KMS-11 (cell line): ENCODE data around the gene STAT5A.

Source experiments
- H2AFZ ChIP-seq: fragments of 200-600 bp; sonication (generic); 2 replicates; pipeline ENCODE4 v1.6.1; 2016; ENCODE audit warnings: antibody characterized with exemption, mixed run types, low read depth
- H3K27ac ChIP-seq: fragments of 200-600 bp; sonication (generic); 2 replicates; pipeline ENCODE4 v1.6.1; 2016; ENCODE audit warnings: mild to moderate bottlenecking, mixed run types
- H3K27me3 ChIP-seq: fragments of 200-600 bp; sonication (generic); 2 replicates; pipeline ENCODE4 v1.6.1; 2017; ENCODE audit warnings: mild to moderate bottlenecking, low read depth, mixed run types, moderate library complexity; ENCODE audit not compliant: insufficient read depth
- H3K36me3 ChIP-seq: fragments of 200-600 bp; sonication (generic); 2 replicates; pipeline ENCODE4 v1.6.1; 2017; ENCODE audit warnings: mild to moderate bottlenecking, mixed run types; ENCODE audit not compliant: insufficient read depth
- H3K4me1 ChIP-seq: fragments of 200-600 bp; sonication (generic); 2 replicates; pipeline ENCODE4 v1.6.1; 2016; ENCODE audit warnings: mild to moderate bottlenecking, low read depth, mixed run types; ENCODE audit not compliant: poor library complexity, severe bottlenecking
- H3K4me2 ChIP-seq: fragments of 200-600 bp; sonication (generic); 2 replicates; pipeline ENCODE4 v1.7.0; 2016; ENCODE audit warnings: mild to moderate bottlenecking, mixed run types
- H3K4me3 ChIP-seq: fragments of 200-600 bp; sonication (generic); IDR thresholded peaks from 2 replicates; pipeline ENCODE4 v1.6.1; 2017; ENCODE audit warnings: low read depth, low read length, mixed read lengths; ENCODE audit not compliant: insufficient read depth
- H3K79me2 ChIP-seq: fragments of 200-600 bp; sonication (generic); 2 replicates; pipeline ENCODE4 v1.6.1; 2016; ENCODE audit warnings: low read depth, mixed run types; ENCODE audit not compliant: insufficient read depth
- H3K9ac ChIP-seq: fragments of 200-600 bp; sonication (generic); 2 replicates; pipeline ENCODE4 v1.6.1; 2016; ENCODE audit warnings: mild to moderate bottlenecking, mixed run types
- H4K20me1 ChIP-seq: fragments of 200-600 bp; sonication (generic); 2 replicates; pipeline ENCODE4 v1.6.1; 2016; ENCODE audit warnings: mild to moderate bottlenecking, mixed run types; ENCODE audit not compliant: insufficient read depth
- CTCF ChIP-seq: fragments of 200-600 bp; sonication (generic); conservative IDR thresholded peaks from 2 replicates; pipeline ENCODE4 v1.6.1; 2017; ENCODE audit warnings: low read depth, mild to moderate bottlenecking, antibody characterized with exemption, low read length, moderate library complexity, mixed read lengths

STAT5A gene

GRCh38 chr17:42340691-42341127, 52.4 kb downstream of the STAT5A start:
- H3K4me2 ChIP-seq, result peak overlapping the region; percentile 77
- H2AFZ ChIP-seq, result no peak overlapping the region
- no peaks in the 10 kb centered on the region for H3K36me3 ChIP-seq
- no peaks in the 10 kb centered on the region for H3K27me3 ChIP-seq
- TF ChIP-seq CTCF, result no peak
- H3K79me2 ChIP-seq, result no peaks in the 10 kb centered on the region
- H3K9ac ChIP-seq, result peak overlapping the region; percentile 30; the same call in 1 of the 2 replicates
- peak overlapping the region; percentile 86 for H3K27ac ChIP-seq
- H4K20me1 ChIP-seq, result no peaks in the 10 kb centered on the region
- no peak overlapping the region for H3K4me3 ChIP-seq
- H3K4me1 ChIP-seq, result peaks cover 73% of the 10 kb centered on the region

DNA sequence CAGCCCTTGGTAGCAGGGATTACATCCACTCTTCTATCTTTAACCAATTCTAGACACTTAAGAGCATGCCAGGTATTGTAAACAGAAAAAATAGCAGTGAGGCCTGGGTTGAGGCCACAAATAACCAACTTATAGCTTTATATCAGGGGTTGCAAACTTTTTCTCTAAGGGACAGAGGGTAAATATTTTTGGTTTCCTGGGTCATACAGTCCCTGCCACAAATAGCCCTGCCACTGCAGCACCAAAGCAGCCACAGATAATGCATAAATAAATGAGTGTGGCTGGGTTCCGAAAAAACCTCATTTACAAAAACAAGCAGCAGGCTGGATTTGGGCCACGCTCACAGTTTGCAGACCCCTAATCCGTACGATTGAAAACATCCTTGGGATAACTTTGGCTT, 53.3 kb downstream of the STAT5A start:
- H3K27me3 ChIP-seq, result no peaks in the 10 kb centered on the region
- no peak overlapping the region for H3K4me3 ChIP-seq
- H3K4me2 ChIP-seq, result peak overlapping the region; percentile 77
- H3K36me3 ChIP-seq, result no peaks in the 10 kb centered on the region
- no peak for TF ChIP-seq CTCF
- H3K9ac ChIP-seq, result peak overlapping the region; percentile 44; the same call in 1 of the 2 replicates
- H4K20me1 ChIP-seq, result no peaks in the 10 kb centered on the region
- no peaks in the 10 kb centered on the region for H3K79me2 ChIP-seq
- H2AFZ ChIP-seq, result no peak overlapping the region
- H3K27ac ChIP-seq, result peak overlapping the region; percentile 86
- peaks cover 67% of the 10 kb centered on the region for H3K4me1 ChIP-seq

- Histone ChIP-seq H3K27me3 (no peaks in the 10 kb centered on the region), H2AFZ (peak overlapping the region; percentile 38; the same call in 1 of the 2 replicates), H3K4me2 (peak overlapping the region; percentile 77), H3K79me2 (no peaks in the 10 kb centered on the region), H3K4me1 (peaks cover 63% of the 10 kb centered on the region), H3K4me3 (no peak overlapping the region), H3K9ac (peak overlapping the region; percentile 44), H3K36me3 (no peaks in the 10 kb centered on the region), H3K27ac (peak overlapping the region; percentile 86), H4K20me1 (no peaks in the 10 kb centered on the region)
- TF ChIP-seq CTCF, result no peak
These were observed 54.1 kb downstream of the STAT5A start for GRCh38 chr17:42342242-42343008.

- no peak for TF ChIP-seq CTCF
- Histone ChIP-seq H4K20me1 (no peaks in the 10 kb centered on the region), H3K4me3 (no peak overlapping the region), H2AFZ (no peak overlapping the region), H3K79me2 (no peaks in the 10 kb centered on the region), H3K27me3 (no peaks in the 10 kb centered on the region), H3K36me3 (no peaks in the 10 kb centered on the region), H3K9ac (no peak overlapping the region), H3K4me2 (no peak overlapping the region), H3K27ac (no peak overlapping the region), H3K4me1 (peaks cover 46% of the 10 kb centered on the region)
These were observed 57.2 kb downstream of the STAT5A start for GRCh38 chr17:42345396-42346073.
